HCT116 (cell line): ENCODE results near the gene UBE2D2. TPM values are rescaled to one million over a fixed set of nuclear protein-coding genes. Genes with fewer than 3 reads are reported as not detected.

ENCODE experiments used
- ATAC-seq: fragments of 200-7000 bp; cut with Tn5 transposase; 2 replicates; pipeline ENCODE4 v1.9.1; 2020; ENCODE audit warnings: mild to moderate bottlenecking, moderate library complexity
- BruUV-seq: library from RNA; stranded (reverse); fragments of 400-500 nt; replicated peaks from 2 replicates; lab custom pipeline; 2021; lab: Mats Ljungman, UMichigan
- CTCF ChIA-PET: fragments of 300-600 bp; sonication (Branson Sonifier 250); formaldehyde crosslinking; loops from one replicate; lab custom pipeline; 2021; ENCODE audit warnings: antibody characterized with exemption; lab: Charles Lee
- POLR2A ChIA-PET: fragments of 300-600, 350-600 bp; sonication (Branson Sonifier 250); formaldehyde crosslinking; loops from one replicate; lab custom pipeline; 2021; ENCODE audit warnings: antibody characterized with exemption; lab: Charles Lee
- RAD21 ChIA-PET, 2 experiments: fragments of 300-600 bp; sonication (Branson Sonifier 250); formaldehyde crosslinking; loops; one replicate each; lab custom pipeline; 2023; ENCODE audit warnings: low total read pairs in 2 of 2; ENCODE audit not compliant: uncharacterized antibody in 2 of 2, unreplicated experiment in 2 of 2, low non-redundant PET in 1 of 2; lab: Charles Lee
- DNase-seq: peaks from one replicate; pipeline ENCODE4 v3.0.0-alpha.2; 2010; ENCODE audit warnings: low read depth, low spot score
- H2AFZ ChIP-seq: fragments of 200-600 bp; shearing (Covaris generic), sonication (generic); 2 replicates; pipeline ENCODE4 v1.6.1; 2017; ENCODE audit warnings: low read depth, mixed run types, mixed read lengths, antibody characterized with exemption, low read length; ENCODE audit not compliant: poor library complexity, severe bottlenecking
- H3K27ac ChIP-seq: 2 replicates; pipeline ENCODE4 v1.5.1; 2012; ENCODE audit warnings: low read depth, low read length
- H3K27me3 ChIP-seq: fragments of 200-600 bp; sonication (generic); 2 replicates; pipeline ENCODE4 v1.6.1; 2016; ENCODE audit warnings: mixed run types, low read length, mixed read lengths; ENCODE audit not compliant: insufficient read depth
- H3K36me3 ChIP-seq, 2 experiments: fragments of 200-500 bp in 1 of 2; fragments of 200-600 bp in 1 of 2; sonication (Bioruptor generic) in 1 of 2; sonication (generic) in 1 of 2; 2 replicates each; pipeline versions ENCODE4 v1.5.1 to v1.6.1; 2014 to 2016; ENCODE audit warnings: low read length in 2 of 2, inconsistent platforms in 1 of 2, mixed read lengths in 1 of 2, mixed run types in 1 of 2; ENCODE audit not compliant: insufficient read depth in 2 of 2, control insufficient read depth in 1 of 2
- H3K4me1 ChIP-seq, 2 experiments: fragments of 200-600 bp in 1 of 2; sonication (generic) in 1 of 2; 2 replicates each; pipeline versions ENCODE4 v1.5.1 to v1.6.1; 2012 to 2017; ENCODE audit warnings: low read length in 2 of 2, inconsistent platforms in 1 of 2, mild to moderate bottlenecking in 1 of 2, mixed read lengths in 1 of 2, mixed run types in 1 of 2, moderate library complexity in 1 of 2; ENCODE audit not compliant: insufficient read depth in 2 of 2, control insufficient read depth in 1 of 2
- H3K4me2 ChIP-seq: fragments of 200-600 bp; sonication (generic); 2 replicates; pipeline ENCODE4 v1.6.1; 2017; ENCODE audit warnings: mixed run types, low read length, mixed read lengths
- H3K4me3 ChIP-seq, 2 experiments: fragments of 200-600 bp in 1 of 2; sonication (generic) in 1 of 2; replicated peaks in 1 of 2; 2 replicates each; pipeline ENCODE4 v1.5.1; 2011 to 2016; ENCODE audit warnings: low read length in 2 of 2, control low read depth in 1 of 2, low read depth in 1 of 2, mild to moderate bottlenecking in 1 of 2, mixed read lengths in 1 of 2, mixed run types in 1 of 2
- H3K79me2 ChIP-seq: fragments of 200-600 bp; sonication (generic); 2 replicates; pipeline ENCODE4 v1.6.1; 2017; ENCODE audit warnings: mild to moderate bottlenecking, mixed run types, low read length, moderate library complexity, mixed read lengths; ENCODE audit not compliant: insufficient read depth
- H3K9ac ChIP-seq: fragments of 200-600 bp; sonication (generic); 2 replicates; pipeline ENCODE4 v1.6.1; 2016; ENCODE audit warnings: low read length, mixed read lengths
- H3K9me2 ChIP-seq: fragments of 200-600 bp; sonication (generic), shearing (Covaris generic); 2 replicates; pipeline ENCODE4 v1.6.1; 2017; ENCODE audit warnings: mixed run types, mild to moderate bottlenecking, moderate library complexity; ENCODE audit not compliant: insufficient read depth
- H3K9me3 ChIP-seq, 2 experiments: fragments of 200-500 bp in 1 of 2; fragments of 200-600 bp in 1 of 2; sonication (Bioruptor generic) in 1 of 2; sonication (generic) in 1 of 2; 2 replicates each; pipeline ENCODE4 v1.6.1; 2014 to 2017; ENCODE audit warnings: low read length in 2 of 2, mixed read lengths in 2 of 2, inconsistent platforms in 1 of 2, low read depth in 1 of 2, mild to moderate bottlenecking in 1 of 2, mixed run types in 1 of 2, moderate library complexity in 1 of 2; ENCODE audit not compliant: control insufficient read depth in 1 of 2, insufficient read depth in 1 of 2
- H4K20me1 ChIP-seq: fragments of 200-600 bp; sonication (generic), shearing (Covaris generic); 2 replicates; pipeline ENCODE4 v1.6.1; 2017; ENCODE audit warnings: mixed run types, mild to moderate bottlenecking, moderate library complexity; ENCODE audit not compliant: insufficient read depth
- ATF3 ChIP-seq: IDR thresholded peaks from 2 replicates; pipeline ENCODE4 v1.6.1; 2012
- CEBPB ChIP-seq: IDR thresholded peaks from 2 replicates; pipeline ENCODE4 v1.6.1; 2012; ENCODE audit warnings: low read depth
- CTCF ChIP-seq, 3 experiments: fragments of 200-600 bp in 1 of 3; sonication (generic) in 1 of 3; IDR thresholded peaks in 2 of 3; conservative IDR thresholded peaks in 1 of 3; 2 replicates each; pipeline ENCODE4 v1.5.1; 2012 to 2017; ENCODE audit warnings: low read depth in 2 of 3, low read length in 2 of 3, antibody characterized with exemption in 1 of 3, borderline replicate concordance in 1 of 3, control low read depth in 1 of 3, mild to moderate bottlenecking in 1 of 3, mixed read lengths in 1 of 3, mixed run types in 1 of 3, moderate library complexity in 1 of 3; ENCODE audit not compliant: insufficient read depth in 1 of 3
- EZH2 ChIP-seq: fragments of 200-600 bp; sonication (generic); IDR thresholded peaks from 2 replicates; pipeline ENCODE4 v1.6.1; 2017; ENCODE audit warnings: antibody characterized with exemption, mixed run types
- EZH2phosphoT487 ChIP-seq: fragments of 200-600 bp; IDR thresholded peaks from 2 replicates; pipeline ENCODE4 v1.6.1; 2018; ENCODE audit warnings: antibody characterized with exemption, borderline replicate concordance
- JUND ChIP-seq: IDR thresholded peaks from 2 replicates; pipeline ENCODE4 v1.6.1; 2012
- MAX ChIP-seq: IDR thresholded peaks from 2 replicates; pipeline ENCODE4 v1.6.1; 2012
- POLR2AphosphoS5 ChIP-seq: IDR thresholded peaks from 2 replicates; pipeline ENCODE4 v1.6.1; 2011; ENCODE audit warnings: mild to moderate bottlenecking, low read depth, low read length, moderate library complexity
- SIN3A ChIP-seq: IDR thresholded peaks from 2 replicates; pipeline ENCODE4 v1.6.1; 2012; ENCODE audit warnings: low read depth
- SRF ChIP-seq: IDR thresholded peaks from 2 replicates; pipeline ENCODE4 v1.6.1; 2012; ENCODE audit warnings: low read depth
- YY1 ChIP-seq: IDR thresholded peaks from 2 replicates; pipeline ENCODE4 v1.6.1; 2011; ENCODE audit warnings: low read length, low read depth, moderate library complexity, mild to moderate bottlenecking; ENCODE audit not compliant: insufficient replicate concordance; ENCODE audit errors: extremely low read depth
- ZBTB33 ChIP-seq: IDR thresholded peaks from 2 replicates; pipeline ENCODE4 v1.6.1; 2011; ENCODE audit warnings: mild to moderate bottlenecking, low read length, moderate library complexity; ENCODE audit not compliant: insufficient replicate concordance; ENCODE audit errors: extremely low read depth
- ZFX ChIP-seq: fragments of 450-650 bp; IDR thresholded peaks from 2 replicates; pipeline ENCODE4 v1.6.1; 2017
- ZNF274 ChIP-seq: fragments of 200-500 bp; sonication (Bioruptor generic); IDR thresholded peaks from 2 replicates; pipeline ENCODE4 v1.6.1; 2014; ENCODE audit warnings: mild to moderate bottlenecking, low read depth, low read length, inconsistent platforms
- intact Hi-C: fragments of 100-400 bp; cut with micrococcal nuclease; formaldehyde crosslinking; loops from 2 replicates; pipeline ENCODE4 v1.10.0; 2022
- total RNA-seq: library from RNA; stranded (reverse); gene quantifications from one replicate; pipeline ENCODE4 v1.2.1, GENCODE V29; 2021; ENCODE audit not compliant: unreplicated experiment

UBE2D2 gene
- total RNA-seq, 1 experiment from 2014 or later, result 140 TPM

- no peaks in the 10 kb centered on the region for H3K36me3 ChIP-seq
- no peaks in the 10 kb centered on the region for H3K27me3 ChIP-seq
- H3K9me2 ChIP-seq, result no peaks in the 10 kb centered on the region
- no peaks in the 10 kb centered on the region for H3K9me3 ChIP-seq
- no peak for DNase-seq
- ATAC-seq, result no peak
- POLR2A ChIA-PET, result interaction anchor here (1.2 to 3.9 kb wide), 3 partner anchors 10 to 62 kb away, joined by 3 to 62 read pairs (median 36); no protein-coding TSS in a partner anchor
- RAD21 ChIA-PET, result interaction anchor here (1.4 to 1.9 kb wide), 4 partner anchors 9 to 41 kb away, joined by 5 to 31 read pairs (median 13); no protein-coding TSS in a partner anchor
- H2AFZ ChIP-seq, result no peak overlapping the region
- CTCF ChIA-PET, result interaction anchor here (1.5 to 1.9 kb wide), 3 partner anchors 11 to 128 kb away, joined by 7 to 56 read pairs (median 9); no protein-coding TSS in a partner anchor
- peaks cover under 1% of the 10 kb centered on the region; the same call in 1 of the 2 replicates for H4K20me1 ChIP-seq
- peak overlapping the region; percentile 84 for H3K4me2 ChIP-seq
- H3K4me1 ChIP-seq, result peaks cover 49 to 63% of the 10 kb centered on the region in 2 experiments
- TF ChIP-seq JUND (no peak), POLR2AphosphoS5 (no peak), SRF (no peak), MAX (no peak), ZFX (no peak), CEBPB (no peak), EZH2phosphoT487 (no peak), ZNF274 (no peak), SIN3A (no peak), ZBTB33 (no peak), CTCF (IDR thresholded peaks at IDR 0.05 in 2 of 3, conservative IDR thresholded peaks at IDR 0.05 in 1 of 3; ENCODE audit: borderline replicate concordance in 1 of 3, insufficient read depth in 1 of 3, low read depth in 2 of 3, low read length in 2 of 3) (no peak), YY1 (no peak), ATF3 (no peak), EZH2 (no peak)
- peak overlapping the region; percentile 87; the same call in 1 of the 2 replicates for H3K9ac ChIP-seq
- peak overlapping the region in 1 of 2 experiments; percentile 84; a peak in 2 of 4 replicates for H3K4me3 ChIP-seq
- BruUV-seq, result no TSS peak
- intact Hi-C loops, result no loop called here
- no peak overlapping the region for H3K27ac ChIP-seq
- peaks cover 33% of the 10 kb centered on the region for H3K79me2 ChIP-seq
Measured at GRCh38 chr5:139646912-139647505, 85.9 kb downstream of the UBE2D2 start.
